HepG2 (cell line): Measurements from ENCODE around the gene ITIH3. TPM values are rescaled to one million over a fixed set of nuclear protein-coding genes. Genes with fewer than 3 reads are reported as not detected.

Experiments
- GATA4 ChIP-seq: sonication (generic); IDR thresholded peaks from 2 replicates; pipeline ENCODE4 v1.6.1; 2016; ENCODE audit warnings: antibody characterized with exemption, low read depth, borderline replicate concordance
- ISX ChIP-seq: sonication (generic); formaldehyde crosslinking; conservative IDR thresholded peaks from 2 replicates; pipeline ENCODE4 v1.5.0; 2020; ENCODE audit warnings: missing genetic modification reagents
- KAT8 ChIP-seq: IDR thresholded peaks from 2 replicates; pipeline ENCODE4 v1.6.1; 2016; ENCODE audit warnings: missing genetic modification reagents, missing compliant biosample characterization
- KDM3A ChIP-seq: IDR thresholded peaks from 2 replicates; pipeline ENCODE4 v1.6.1; 2018; ENCODE audit warnings: low read depth, missing compliant biosample characterization
- NR2F6 ChIP-seq, 2 experiments: IDR thresholded peaks; 2 replicates each; pipeline ENCODE4 v1.6.1; 2016; ENCODE audit warnings: antibody characterized with exemption in 1 of 2, mild to moderate bottlenecking in 1 of 2
- POLR2AphosphoS2 ChIP-seq: IDR thresholded peaks from 2 replicates; pipeline ENCODE4 v1.6.1; 2011; ENCODE audit warnings: low read depth, low read length, improper control_type of control experiment
- RXRA ChIP-seq: sonication (generic); formaldehyde crosslinking; IDR thresholded peaks from 2 replicates; pipeline ENCODE4 v1.5.1; 2020; ENCODE audit warnings: missing genetic modification reagents
- SNAI1 ChIP-seq: sonication (generic); formaldehyde crosslinking; IDR thresholded peaks from 2 replicates; pipeline ENCODE4 v1.5.0; 2020; ENCODE audit warnings: mild to moderate bottlenecking, missing genetic modification reagents, borderline replicate concordance
- SP4 ChIP-seq: sonication (generic); formaldehyde crosslinking; IDR thresholded peaks from 2 replicates; pipeline ENCODE4 v1.8.1; 2023; ENCODE audit warnings: mild to moderate bottlenecking, missing genetic modification reagents
- SRY ChIP-seq: sonication (generic); formaldehyde crosslinking; IDR thresholded peaks from 2 replicates; pipeline ENCODE4 v1.8.0; 2022; ENCODE audit warnings: mild to moderate bottlenecking, missing genetic modification reagents
- TCF12 ChIP-seq, 2 experiments: fragments of 450-650 bp in 1 of 2; sonication (generic) in 1 of 2; formaldehyde crosslinking in 1 of 2; IDR thresholded peaks; 2 replicates each; pipeline versions ENCODE4 v1.6.1 to v1.8.0; 2017 to 2022; ENCODE audit warnings: antibody characterized with exemption in 1 of 2, mild to moderate bottlenecking in 1 of 2, missing genetic modification reagents in 1 of 2, moderate library complexity in 1 of 2
- ZGPAT ChIP-seq: IDR thresholded peaks from 2 replicates; pipeline ENCODE4 v1.6.1; 2016; ENCODE audit warnings: mild to moderate bottlenecking
- ZNF138 ChIP-seq: sonication (generic); formaldehyde crosslinking; IDR thresholded peaks from 2 replicates; pipeline ENCODE4 v1.5.0; 2020; ENCODE audit warnings: mild to moderate bottlenecking, low read depth, missing genetic modification reagents
- ZNF354B ChIP-seq: sonication (generic); formaldehyde crosslinking; IDR thresholded peaks from 2 replicates; pipeline ENCODE4 v1.8.0; 2022; ENCODE audit warnings: mild to moderate bottlenecking, missing genetic modification reagents
- ZNF605 ChIP-seq: sonication (generic); formaldehyde crosslinking; IDR thresholded peaks from 2 replicates; pipeline ENCODE4 v1.8.0; 2022; ENCODE audit warnings: mild to moderate bottlenecking, missing genetic modification reagents
- polyA plus RNA-seq, 8 experiments: library from polyadenylated mRNA; depleted of rRNA in 3 of 8; stranded (reverse) in 7 of 8; unstranded in 1 of 8; fragments of >200 nt; fragmentation: Illumina TruSeq in 4 of 8; extraction: Trizol in 4 of 8; gene quantifications; 2 replicates each; pipeline versions ENCODE4 v1.2.1 to v1.2.3, GENCODE V29; 2011 to 2016; ENCODE audit warnings: low read depth in 4 of 8, missing spikeins in 1 of 8, mixed read lengths in 1 of 8; ENCODE audit not compliant: insufficient read depth in 1 of 8
- total RNA-seq, 5 experiments: library from RNA; depleted of rRNA; stranded (reverse); fragments of >200 nt; fragmentation: Illumina TruSeq; extraction: Trizol; gene quantifications; 2 replicates each; pipeline ENCODE4 v1.2.3, GENCODE V29; 2016; ENCODE audit warnings: low read depth in 1 of 5
- TF ChIP-seq, protein P1 (sequence below): sonication (generic); formaldehyde crosslinking; IDR thresholded peaks from 2 replicates; pipeline ENCODE4 v1.5.0; 2020; ENCODE audit warnings: mild to moderate bottlenecking, missing genetic modification reagents, borderline replicate concordance
- TF ChIP-seq, protein P2 (sequence below): sonication (generic); formaldehyde crosslinking; IDR thresholded peaks from 2 replicates; pipeline ENCODE4 v1.5.1; 2020; ENCODE audit warnings: missing genetic modification reagents, mild to moderate bottlenecking, borderline replicate concordance
- TF ChIP-seq, protein P3 (sequence below): sonication (generic); formaldehyde crosslinking; IDR thresholded peaks from 2 replicates; pipeline ENCODE4 v1.8.0; 2022; ENCODE audit warnings: mild to moderate bottlenecking, missing genetic modification reagents, borderline replicate concordance
- TF ChIP-seq, protein P4 (sequence below): IDR thresholded peaks from 2 replicates; pipeline ENCODE4 v1.6.1; 2016

ITIH3 gene
- total and polyA plus RNA-seq, 2 of the 13 experiments (the other 11 are each of a cell fraction or from before 2014, with no cell fraction given) = 105 to 632 TPM

DNA sequence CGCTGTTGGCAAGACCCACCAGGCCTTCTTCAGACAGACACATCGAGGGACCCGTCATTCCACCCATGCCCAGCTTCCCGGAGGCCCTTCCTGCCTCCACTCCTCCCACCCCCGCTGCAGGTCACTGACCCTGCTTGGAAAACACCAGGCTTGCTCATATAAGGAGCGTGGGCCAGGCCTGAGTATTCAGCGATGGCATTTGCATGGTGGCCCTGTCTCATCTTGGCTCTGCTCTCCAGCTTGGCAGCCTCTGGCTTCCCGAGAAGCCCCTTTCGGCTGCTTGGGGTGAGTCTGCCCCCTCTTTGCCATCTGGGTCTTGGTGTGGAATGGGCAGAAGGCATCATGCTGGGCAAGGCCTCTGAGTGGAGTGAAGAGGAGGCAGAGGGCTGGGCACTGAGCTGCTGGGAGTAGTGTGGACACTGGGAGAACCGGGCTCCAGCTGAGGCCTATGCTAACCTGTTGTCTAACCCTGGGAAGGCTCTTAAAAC lies at the start of gene ITIH3 (continued):
- 0 out of 2 replicates have a peak, but pooled peaks have one; percentile 35 for TF ChIP-seq ZNF605 (CRISPR knock-in tag)
- TF ChIP-seq, protein P1, sequence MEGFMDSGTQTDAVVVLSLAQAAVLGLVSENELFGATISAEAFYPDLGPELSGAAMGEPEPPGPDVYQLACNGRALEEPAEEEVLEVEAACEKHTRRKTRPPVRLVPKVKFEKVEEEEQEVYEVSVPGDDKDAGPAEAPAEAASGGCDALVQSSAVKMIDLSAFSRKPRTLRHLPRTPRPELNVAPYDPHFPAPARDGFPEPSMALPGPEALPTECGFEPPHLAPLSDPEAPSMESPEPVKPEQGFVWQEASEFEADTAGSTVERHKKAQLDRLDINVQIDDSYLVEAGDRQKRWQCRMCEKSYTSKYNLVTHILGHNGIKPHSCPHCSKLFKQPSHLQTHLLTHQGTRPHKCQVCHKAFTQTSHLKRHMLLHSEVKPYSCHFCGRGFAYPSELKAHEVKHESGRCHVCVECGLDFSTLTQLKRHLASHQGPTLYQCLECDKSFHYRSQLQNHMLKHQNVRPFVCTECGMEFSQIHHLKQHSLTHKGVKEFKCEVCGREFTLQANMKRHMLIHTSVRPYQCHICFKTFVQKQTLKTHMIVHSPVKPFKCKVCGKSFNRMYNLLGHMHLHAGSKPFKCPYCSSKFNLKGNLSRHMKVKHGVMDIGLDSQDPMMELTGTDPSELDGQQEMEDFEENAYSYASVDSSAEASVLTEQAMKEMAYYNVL (CRISPR knock-in tag) = 0 out of 2 replicates have a peak, but pooled peaks have one; percentile 4
- peak; percentile 58; the same call in 1 of the 2 replicates for TF ChIP-seq KAT8 (CRISPR knock-in tag)
- TF ChIP-seq, protein P2, sequence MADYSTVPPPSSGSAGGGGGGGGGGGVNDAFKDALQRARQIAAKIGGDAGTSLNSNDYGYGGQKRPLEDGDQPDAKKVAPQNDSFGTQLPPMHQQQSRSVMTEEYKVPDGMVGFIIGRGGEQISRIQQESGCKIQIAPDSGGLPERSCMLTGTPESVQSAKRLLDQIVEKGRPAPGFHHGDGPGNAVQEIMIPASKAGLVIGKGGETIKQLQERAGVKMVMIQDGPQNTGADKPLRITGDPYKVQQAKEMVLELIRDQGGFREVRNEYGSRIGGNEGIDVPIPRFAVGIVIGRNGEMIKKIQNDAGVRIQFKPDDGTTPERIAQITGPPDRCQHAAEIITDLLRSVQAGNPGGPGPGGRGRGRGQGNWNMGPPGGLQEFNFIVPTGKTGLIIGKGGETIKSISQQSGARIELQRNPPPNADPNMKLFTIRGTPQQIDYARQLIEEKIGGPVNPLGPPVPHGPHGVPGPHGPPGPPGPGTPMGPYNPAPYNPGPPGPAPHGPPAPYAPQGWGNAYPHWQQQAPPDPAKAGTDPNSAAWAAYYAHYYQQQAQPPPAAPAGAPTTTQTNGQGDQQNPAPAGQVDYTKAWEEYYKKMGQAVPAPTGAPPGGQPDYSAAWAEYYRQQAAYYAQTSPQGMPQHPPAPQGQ (CRISPR knock-in tag) = no peak
- TF ChIP-seq, protein P3, sequence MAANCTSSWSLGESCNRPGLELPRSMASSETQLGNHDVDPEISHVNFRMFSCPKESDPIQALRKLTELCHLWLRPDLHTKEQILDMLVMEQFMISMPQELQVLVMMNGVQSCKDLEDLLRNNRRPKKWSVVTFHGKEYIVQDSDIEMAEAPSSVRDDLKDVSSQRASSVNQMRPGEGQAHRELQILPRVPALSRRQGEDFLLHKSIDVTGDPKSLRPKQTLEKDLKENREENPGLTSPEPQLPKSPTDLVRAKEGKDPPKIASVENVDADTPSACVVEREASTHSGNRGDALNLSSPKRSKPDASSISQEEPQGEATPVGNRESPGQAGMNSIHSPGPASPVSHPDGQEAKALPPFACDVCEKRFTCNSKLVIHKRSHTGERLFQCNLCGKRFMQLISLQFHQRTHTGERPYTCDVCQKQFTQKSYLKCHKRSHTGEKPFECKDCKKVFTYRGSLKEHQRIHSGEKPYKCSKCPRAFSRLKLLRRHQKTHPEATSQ (CRISPR knock-in tag) = no peak
- TF ChIP-seq KDM3A (CRISPR knock-in tag) = 0 out of 2 replicates have a peak, but pooled peaks have one; percentile 46
- TF ChIP-seq, protein P4, sequence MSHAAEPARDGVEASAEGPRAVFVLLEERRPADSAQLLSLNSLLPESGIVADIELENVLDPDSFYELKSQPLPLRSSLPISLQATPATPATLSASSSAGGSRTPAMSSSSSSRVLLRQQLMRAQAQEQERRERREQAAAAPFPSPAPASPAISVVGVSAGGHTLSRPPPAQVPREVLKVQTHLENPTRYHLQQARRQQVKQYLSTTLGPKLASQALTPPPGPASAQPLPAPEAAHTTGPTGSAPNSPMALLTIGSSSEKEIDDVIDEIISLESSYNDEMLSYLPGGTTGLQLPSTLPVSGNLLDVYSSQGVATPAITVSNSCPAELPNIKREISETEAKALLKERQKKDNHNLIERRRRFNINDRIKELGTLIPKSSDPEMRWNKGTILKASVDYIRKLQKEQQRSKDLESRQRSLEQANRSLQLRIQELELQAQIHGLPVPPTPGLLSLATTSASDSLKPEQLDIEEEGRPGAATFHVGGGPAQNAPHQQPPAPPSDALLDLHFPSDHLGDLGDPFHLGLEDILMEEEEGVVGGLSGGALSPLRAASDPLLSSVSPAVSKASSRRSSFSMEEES (CRISPR knock-in tag) = peak; percentile 38; the same call in 1 of the 2 replicates
- TF ChIP-seq ZNF138 = peak; percentile 73; the same call in 1 of the 2 replicates
- TF ChIP-seq SNAI1 (CRISPR knock-in tag) = no peak
- TF ChIP-seq SP4 (CRISPR knock-in tag) = 0 out of 2 replicates have a peak, but pooled peaks have one; percentile 10
- TF ChIP-seq ISX = no peak
- peak; percentile 52; the same call in 1 of the 2 replicates for TF ChIP-seq SRY (CRISPR knock-in tag)
- TF ChIP-seq POLR2AphosphoS2 = no peak
- TF ChIP-seq GATA4 = no peak
- peak; percentile 90 for TF ChIP-seq NR2F6 (IDR thresholded peaks at IDR 0.05)
- peak; percentile 96 for TF ChIP-seq NR2F6 (CRISPR knock-in tag; IDR thresholded peaks at IDR 0.05)
- no peak for TF ChIP-seq TCF12 (IDR thresholded peaks at IDR 0.05)
- TF ChIP-seq TCF12 (CRISPR knock-in tag; IDR thresholded peaks at IDR 0.05) = 0 out of 2 replicates have a peak, but pooled peaks have one; percentile 70
- TF ChIP-seq RXRA (CRISPR knock-in tag) = peak; percentile 98
- TF ChIP-seq ZGPAT (CRISPR knock-in tag) = 0 out of 2 replicates have a peak, but pooled peaks have one; percentile 42
- TF ChIP-seq ZNF354B = 0 out of 2 replicates have a peak, but pooled peaks have one; percentile 53
